HCT116 (cell line): Measurements from ENCODE around the gene EVX2.

ENCODE experiments used
- CTCF ChIP-seq, 3 experiments: fragments of 200-600 bp in 1 of 3; sonication (generic) in 1 of 3; IDR thresholded peaks in 2 of 3; conservative IDR thresholded peaks in 1 of 3; 2 replicates each; pipeline ENCODE4 v1.5.1; 2012 to 2017; ENCODE audit warnings: low read depth in 2 of 3, low read length in 2 of 3, antibody characterized with exemption in 1 of 3, borderline replicate concordance in 1 of 3, control low read depth in 1 of 3, mild to moderate bottlenecking in 1 of 3, mixed read lengths in 1 of 3, mixed run types in 1 of 3, moderate library complexity in 1 of 3; ENCODE audit not compliant: insufficient read depth in 1 of 3
- JUND ChIP-seq: IDR thresholded peaks from 2 replicates; pipeline ENCODE4 v1.6.1; 2012
- POLR2A ChIP-seq: IDR thresholded peaks from 2 replicates; pipeline ENCODE4 v1.7.0; 2011; ENCODE audit warnings: borderline replicate concordance; ENCODE audit not compliant: insufficient read depth, insufficient read length; ENCODE audit errors: extremely low read depth
- RAD21 ChIP-seq: IDR thresholded peaks from 2 replicates; pipeline ENCODE4 v1.6.1; 2012; ENCODE audit warnings: low read depth, mild to moderate bottlenecking
- ZNF274 ChIP-seq: fragments of 200-500 bp; sonication (Bioruptor generic); IDR thresholded peaks from 2 replicates; pipeline ENCODE4 v1.6.1; 2014; ENCODE audit warnings: mild to moderate bottlenecking, low read depth, low read length, inconsistent platforms

GRCh38 chr2:176027806-176028205, 56.0 kb downstream of the EVX2 start:
- TF ChIP-seq ZNF274 (no peak), JUND (no peak), POLR2A (no peak), CTCF (IDR thresholded peaks at IDR 0.05 in 2 of 3, conservative IDR thresholded peaks at IDR 0.05 in 1 of 3; ENCODE audit: borderline replicate concordance in 1 of 3, insufficient read depth in 1 of 3, low read depth in 2 of 3, low read length in 2 of 3) (no peak), RAD21 (no peak)
